Putamen (tissue), 1 donor: ENCODE measurements around the gene CYBC1.

Experiments used
- DNase-seq: peaks from one replicate; pipeline ENCODE4 v3.0.0-alpha.2; 2016; ENCODE audit warnings: low spot score

The CYBC1 gene

GRCh38 chr17:82447876-82448275, 2.7 kb downstream of the CYBC1 start:
- DNase-seq = no peak

GRCh38 chr17:82446649-82447048, 3.9 kb downstream of the CYBC1 start:
- DNase-seq = no peak

- DNase-seq = no peak
These were observed 4.4 kb downstream of the CYBC1 start for GRCh38 chr17:82446124-82446523.

GRCh38 chr17:82445542-82445941, 5.0 kb downstream of the CYBC1 start:
- DNase-seq = no peak

- no peak for DNase-seq
These were observed 5.5 kb downstream of the CYBC1 start for GRCh38 chr17:82444941-82445521.

- no peak for DNase-seq
These were observed 6.2 kb downstream of the CYBC1 start for GRCh38 chr17:82444284-82444893.

GRCh38 chr17:82443465-82444283, 6.9 kb downstream of the CYBC1 start:
- DNase-seq = no peak

GRCh38 chr17:82442643-82443464, 7.7 kb downstream of the CYBC1 start:
- DNase-seq = no peak

GRCh38 chr17:82441691-82442487, 8.7 kb downstream of the CYBC1 start:
- DNase-seq = no peak

GRCh38 chr17:82440991-82441627, 9.4 kb downstream of the CYBC1 start:
- DNase-seq = no peak

GRCh38 chr17:82440469-82440981, 10.0 kb downstream of the CYBC1 start:
- DNase-seq = no peak

GRCh38 chr17:82439829-82440365, 10.7 kb downstream of the CYBC1 start:
- no peak for DNase-seq

- DNase-seq = no peak
These were observed 11.2 kb downstream of the CYBC1 start for GRCh38 chr17:82439194-82439828.

GRCh38 chr17:82438401-82439193, 12.0 kb downstream of the CYBC1 start:
- DNase-seq = no peak

- no peak for DNase-seq
These were observed 13.3 kb downstream of the CYBC1 start for GRCh38 chr17:82437325-82437668.

GRCh38 chr17:82436601-82437324, 13.8 kb downstream of the CYBC1 start:
- DNase-seq = no peak

- no peak for DNase-seq
These were observed 14.7 kb downstream of the CYBC1 start for GRCh38 chr17:82435601-82436583.
